ENCODE measurements around the gene PRLH.

The PRLH gene

GRCh38 chr2:237542001-237542704 lies 24.2 kb upstream of the PRLH start:
- Histone ChIP-seq H3K9me3 (ENCODE audit: low read depth, low read length) (no peaks in the 10 kb centered on the region), H3K4me3 (no peak overlapping the region), H3K9ac (ENCODE audit: insufficient read length) (no peak overlapping the region), H3K27ac (no peak overlapping the region), H3K36me3 (ENCODE audit: insufficient read depth, low read length) (no peaks in the 10 kb centered on the region)
- TF ChIP-seq FOXP2 (optimal IDR thresholded peaks at IDR 0.05; ENCODE audit: control extremely low read depth, extremely low read length, insufficient read depth) = no peak
- TF ChIP-seq POLR2AphosphoS5 (IDR thresholded peaks at IDR 0.05; ENCODE audit: borderline replicate concordance, low read depth, low read length) = no peak
- TF ChIP-seq EZH2 (IDR thresholded peaks at IDR 0.05) = no peak
- no peak for DNase-seq (ENCODE audit: low read depth, low spot score)

GRCh38 chr2:237546040-237546875 lies 20.1 kb upstream of the PRLH start:
- Histone ChIP-seq H3K27ac (no peak overlapping the region), H3K36me3 (ENCODE audit: insufficient read depth, low read length) (no peaks in the 10 kb centered on the region), H3K4me3 (no peak overlapping the region), H3K9me3 (ENCODE audit: low read depth, low read length) (no peaks in the 10 kb centered on the region), H3K9ac (ENCODE audit: insufficient read length) (no peak overlapping the region)
- TF ChIP-seq POLR2AphosphoS5 (IDR thresholded peaks at IDR 0.05; ENCODE audit: borderline replicate concordance, low read depth, low read length) (no peak), FOXP2 (optimal IDR thresholded peaks at IDR 0.05; ENCODE audit: control extremely low read depth, extremely low read length, insufficient read depth) (no peak), EZH2 (IDR thresholded peaks at IDR 0.05) (no peak)
- no peak for DNase-seq (ENCODE audit: low read depth, low spot score)

GRCh38 chr2:237546876-237547395 lies 19.4 kb upstream of the PRLH start:
- H3K9me3 ChIP-seq (ENCODE audit: low read depth, low read length) = no peaks in the 10 kb centered on the region
- no peak overlapping the region for H3K27ac ChIP-seq
- no peak overlapping the region for H3K4me3 ChIP-seq
- no peak overlapping the region for H3K9ac ChIP-seq (ENCODE audit: insufficient read length)
- TF ChIP-seq POLR2AphosphoS5 (IDR thresholded peaks at IDR 0.05; ENCODE audit: borderline replicate concordance, low read depth, low read length) = no peak
- no peak for TF ChIP-seq EZH2 (IDR thresholded peaks at IDR 0.05)
- TF ChIP-seq FOXP2 (optimal IDR thresholded peaks at IDR 0.05; ENCODE audit: control extremely low read depth, extremely low read length, insufficient read depth) = no peak
- H3K36me3 ChIP-seq (ENCODE audit: insufficient read depth, low read length) = no peaks in the 10 kb centered on the region
- DNase-seq (ENCODE audit: low read depth, low spot score) = no peak

- no peak for DNase-seq (ENCODE audit: low read depth, low spot score)
- Histone ChIP-seq H3K4me3 (no peak overlapping the region), H3K27ac (no peak overlapping the region), H3K36me3 (ENCODE audit: insufficient read depth, low read length) (no peaks in the 10 kb centered on the region), H3K9me3 (ENCODE audit: low read depth, low read length) (no peaks in the 10 kb centered on the region), H3K9ac (ENCODE audit: insufficient read length) (no peak overlapping the region)
- TF ChIP-seq POLR2AphosphoS5 (IDR thresholded peaks at IDR 0.05; ENCODE audit: borderline replicate concordance, low read depth, low read length) = no peak
- no peak for TF ChIP-seq EZH2 (IDR thresholded peaks at IDR 0.05)
- no peak for TF ChIP-seq FOXP2 (optimal IDR thresholded peaks at IDR 0.05; ENCODE audit: control extremely low read depth, extremely low read length, insufficient read depth)
Observed at GRCh38 chr2:237547841-237548416, 18.4 kb upstream of the PRLH start.

- Histone ChIP-seq H3K27ac (no peak overlapping the region), H3K9ac (ENCODE audit: insufficient read length) (no peak overlapping the region), H3K36me3 (ENCODE audit: insufficient read depth, low read length) (no peaks in the 10 kb centered on the region), H3K9me3 (ENCODE audit: low read depth, low read length) (no peaks in the 10 kb centered on the region), H3K4me3 (no peak overlapping the region)
- no peak for TF ChIP-seq FOXP2 (optimal IDR thresholded peaks at IDR 0.05; ENCODE audit: control extremely low read depth, extremely low read length, insufficient read depth)
- TF ChIP-seq EZH2 (IDR thresholded peaks at IDR 0.05) = no peak
- no peak for TF ChIP-seq POLR2AphosphoS5 (IDR thresholded peaks at IDR 0.05; ENCODE audit: borderline replicate concordance, low read depth, low read length)
- DNase-seq (ENCODE audit: low read depth, low spot score) = no peak
Observed at GRCh38 chr2:237549216-237549615, 17.2 kb upstream of the PRLH start.

GRCh38 chr2:237549643-237550415 lies 16.5 kb upstream of the PRLH start:
- Histone ChIP-seq H3K9ac (ENCODE audit: insufficient read length) (no peak overlapping the region), H3K36me3 (ENCODE audit: insufficient read depth, low read length) (no peaks in the 10 kb centered on the region), H3K27ac (no peak overlapping the region), H3K4me3 (no peak overlapping the region), H3K9me3 (ENCODE audit: low read depth, low read length) (no peaks in the 10 kb centered on the region)
- no peak for DNase-seq (ENCODE audit: low read depth, low spot score)
- no peak for TF ChIP-seq EZH2 (IDR thresholded peaks at IDR 0.05)
- TF ChIP-seq POLR2AphosphoS5 (IDR thresholded peaks at IDR 0.05; ENCODE audit: borderline replicate concordance, low read depth, low read length) = no peak

GRCh38 chr2:237551071-237551574 lies 15.3 kb upstream of the PRLH start:
- TF ChIP-seq FOXP2 (optimal IDR thresholded peaks at IDR 0.05; ENCODE audit: control extremely low read depth, extremely low read length, insufficient read depth) (no peak), POLR2AphosphoS5 (IDR thresholded peaks at IDR 0.05; ENCODE audit: borderline replicate concordance, low read depth, low read length) (no peak), EZH2 (IDR thresholded peaks at IDR 0.05) (no peak)
- DNase-seq (ENCODE audit: low read depth, low spot score) = no peak
- Histone ChIP-seq H3K36me3 (ENCODE audit: insufficient read depth, low read length) (no peaks in the 10 kb centered on the region), H3K9me3 (ENCODE audit: low read depth, low read length) (no peaks in the 10 kb centered on the region), H3K9ac (ENCODE audit: insufficient read length) (no peak overlapping the region), H3K4me3 (no peak overlapping the region), H3K27ac (no peak overlapping the region)
